Measurements from ENCODE around the gene CD2.

Gene CD2

DNA sequence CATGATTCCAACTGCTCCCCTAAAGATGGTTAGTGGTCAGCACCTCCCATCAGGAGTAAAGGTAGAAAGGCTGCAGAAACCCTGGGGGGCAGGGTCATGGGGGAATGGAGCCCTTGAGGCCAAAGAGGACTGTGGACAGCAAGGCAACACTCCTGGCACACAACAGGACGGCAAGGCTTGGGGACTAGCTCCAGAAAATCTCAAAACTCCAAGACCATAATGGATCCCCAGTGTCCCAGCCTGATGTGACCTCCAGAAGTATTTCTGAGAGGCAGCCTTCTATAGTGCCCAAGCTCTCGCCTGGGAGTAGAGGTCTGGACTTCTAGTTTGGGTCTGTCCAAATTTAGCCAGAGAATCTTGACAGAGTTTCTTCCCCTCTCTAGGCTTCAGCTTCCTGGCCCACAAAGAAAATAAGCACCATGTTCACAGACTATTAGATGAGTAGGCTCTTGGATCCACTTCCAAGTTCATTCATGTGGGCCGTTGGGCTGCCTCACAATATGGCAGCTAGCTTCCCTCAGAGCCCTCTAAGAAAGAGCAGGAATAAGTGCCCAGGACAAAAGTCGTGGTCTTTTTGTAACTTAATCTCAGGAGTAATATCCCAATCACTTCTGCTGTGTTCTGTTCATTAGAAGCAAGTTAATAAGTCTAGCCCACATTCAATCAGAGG, 6.9 kb downstream of the CD2 start:
- DNase-seq, result peak; percentile 1

DNA sequence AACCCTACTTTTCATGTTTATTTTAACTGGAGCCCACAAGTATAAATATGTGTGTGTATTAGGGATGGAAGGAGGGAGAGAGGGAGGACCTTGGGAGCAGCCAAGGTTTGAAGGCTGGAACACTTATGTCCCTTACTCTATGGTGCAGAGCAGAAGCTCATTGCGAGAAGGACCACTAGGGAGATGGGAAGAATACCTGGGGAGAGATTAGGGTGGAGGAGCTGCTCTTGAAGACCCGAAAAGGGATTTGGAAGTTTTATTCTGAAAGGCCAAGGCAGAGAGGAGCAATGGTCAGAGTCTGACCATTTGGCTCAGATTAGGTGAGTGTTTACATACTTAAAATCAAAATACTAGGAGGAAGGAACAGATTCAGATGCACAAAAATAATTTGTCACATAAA, 8.1 kb downstream of the CD2 start:
- DNase-seq, result no peak

GRCh38 chr1:116762781-116763115, 8.5 kb downstream of the CD2 start:
- no peak for DNase-seq

GRCh38 chr1:116763116-116763786, 9.0 kb downstream of the CD2 start:
- DNase-seq, result peak; percentile 80

GRCh38 chr1:116763787-116764465, 9.7 kb downstream of the CD2 start:
- peak; percentile 63 for DNase-seq

DNA sequence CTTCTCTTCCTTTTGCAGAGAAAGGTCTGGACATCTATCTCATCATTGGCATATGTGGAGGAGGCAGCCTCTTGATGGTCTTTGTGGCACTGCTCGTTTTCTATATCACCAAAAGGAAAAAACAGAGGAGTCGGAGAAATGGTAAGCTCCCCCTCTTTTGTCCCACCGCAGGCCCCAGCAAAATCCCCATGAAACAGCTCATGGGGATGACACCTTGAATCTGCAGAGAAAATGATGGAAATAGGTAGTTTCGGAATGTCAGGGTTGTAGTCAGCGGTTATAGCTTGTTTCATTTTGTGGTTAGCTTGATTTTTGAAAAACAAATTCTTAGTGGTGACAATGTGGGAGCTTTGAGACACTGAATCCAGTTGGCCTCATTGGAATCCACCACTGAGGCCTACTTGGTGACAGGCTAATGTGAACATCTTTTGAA, 10.3 kb downstream of the CD2 start:
- DNase-seq, result peak; percentile 81

GRCh38 chr1:116764906-116765862, 11.0 kb downstream of the CD2 start:
- DNase-seq, result peak; percentile 16

- DNase-seq, result no peak
Measured at GRCh38 chr1:116765962-116766361, 11.7 kb downstream of the CD2 start.

GRCh38 chr1:116766616-116767469, 12.6 kb downstream of the CD2 start:
- peak; percentile 73 for DNase-seq

GRCh38 chr1:116767782-116768382, 13.7 kb downstream of the CD2 start:
- no peak for DNase-seq

GRCh38 chr1:116768416-116769103, 14.3 kb downstream of the CD2 start:
- no peak for DNase-seq

- no peak for DNase-seq
Measured at GRCh38 chr1:116769104-116769452, 14.8 kb downstream of the CD2 start.

GRCh38 chr1:116769561-116769977, 15.3 kb downstream of the CD2 start:
- DNase-seq, result peak; percentile 90

- no peak for DNase-seq
Measured at GRCh38 chr1:116769994-116770393, 15.8 kb downstream of the CD2 start.

DNA sequence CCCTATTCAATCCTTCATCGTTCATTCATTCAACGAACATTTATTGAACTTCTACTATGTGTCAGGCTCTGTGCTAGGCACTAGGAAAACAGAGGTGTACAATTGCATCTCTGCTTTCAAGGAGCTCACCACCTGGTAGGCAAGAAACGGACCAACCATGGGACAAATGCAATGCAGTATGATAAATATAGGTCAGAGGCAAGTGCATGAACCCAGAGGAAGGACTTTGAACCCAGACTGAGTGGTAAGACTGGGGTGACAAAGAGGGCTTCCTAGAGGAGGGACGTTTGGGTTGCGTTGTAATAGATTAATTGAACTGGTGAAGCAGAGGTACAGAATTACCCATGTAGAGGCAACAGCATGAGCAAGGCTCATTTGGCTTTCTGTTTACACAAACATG, 16.4 kb downstream of the CD2 start:
- DNase-seq, result peak; percentile 58

DNA sequence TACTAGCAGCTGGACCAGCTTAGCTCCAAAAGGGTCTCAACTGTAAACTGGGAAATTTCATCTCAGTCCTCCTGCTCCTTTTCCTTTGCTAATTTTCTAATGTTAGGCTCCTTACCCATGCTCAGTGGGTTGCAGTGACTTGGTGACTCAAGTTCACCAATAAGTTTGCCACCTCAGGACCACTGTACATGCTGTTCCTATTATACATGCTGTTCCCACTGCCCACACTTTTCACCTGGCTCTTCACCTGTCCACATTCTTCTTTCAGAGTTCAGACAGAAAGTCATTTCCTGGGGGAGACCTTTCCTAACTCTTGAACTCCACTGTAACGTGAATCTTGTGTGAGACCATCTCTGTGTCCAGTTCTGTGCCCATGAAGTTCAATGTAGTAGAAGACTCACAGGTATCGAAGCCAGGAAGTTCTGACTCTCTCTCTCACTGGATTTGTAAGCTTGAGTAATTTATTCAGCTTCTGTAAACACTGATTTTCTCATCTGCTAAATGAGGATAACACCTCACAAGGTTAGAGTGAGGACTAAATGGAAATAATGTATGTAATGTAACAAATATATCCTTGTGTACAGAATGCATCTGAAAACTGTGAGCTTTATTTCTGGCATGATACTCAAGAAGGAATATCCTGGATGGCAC, 17.9 kb downstream of the CD2 start:
- DNase-seq, result no peak

- DNase-seq, result no peak
Measured at GRCh38 chr1:116772648-116773045, 18.4 kb downstream of the CD2 start.

GRCh38 chr1:116775116-116775752, 21.0 kb downstream of the CD2 start:
- DNase-seq, result no peak

DNA sequence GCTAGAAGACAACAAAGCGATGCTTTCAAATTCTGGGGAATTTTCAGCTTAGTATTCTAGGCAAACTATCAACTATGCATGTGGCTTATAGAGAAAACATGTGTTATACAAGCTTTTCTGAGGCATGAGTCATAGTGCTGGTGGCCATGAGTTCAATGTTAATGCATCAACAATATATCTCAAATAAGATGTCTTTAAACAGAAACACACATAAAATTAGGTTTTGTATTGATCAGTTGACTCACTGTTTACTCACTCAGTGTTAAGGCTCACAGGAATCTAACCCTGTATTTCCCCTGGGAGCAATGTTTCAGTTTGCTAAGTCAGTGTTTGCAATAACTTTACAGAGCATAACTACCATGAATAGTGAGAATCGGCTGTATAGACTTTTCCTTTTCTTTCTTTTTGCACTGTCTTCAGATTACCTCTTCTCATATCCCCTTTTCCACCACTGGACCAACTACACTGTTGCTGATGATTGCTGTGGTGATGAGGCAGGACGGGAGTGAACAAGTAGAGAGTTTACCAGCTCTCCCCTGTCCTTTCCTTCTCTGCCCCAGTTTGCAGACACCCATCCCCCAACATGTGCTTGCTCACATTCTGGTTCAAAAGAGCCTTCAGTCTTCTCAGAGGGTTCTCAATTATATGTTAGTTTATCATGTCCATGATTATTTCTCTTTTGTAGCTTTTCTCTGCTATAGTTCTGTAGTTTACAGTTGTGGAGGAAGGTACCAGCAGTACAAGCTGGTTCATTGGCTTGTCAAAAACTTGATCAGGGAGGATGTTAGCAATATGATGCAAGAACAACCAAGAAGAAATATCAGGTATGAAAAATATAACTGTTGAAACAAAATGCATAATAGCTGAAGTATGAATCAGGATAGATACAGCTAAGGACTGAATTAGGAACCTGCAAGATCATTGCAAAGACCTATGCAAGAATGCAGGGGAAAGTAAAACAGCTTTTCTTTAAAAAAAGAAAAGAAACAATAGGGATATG, 23.9 kb downstream of the CD2 start:
- no peak for DNase-seq
